Cardiac fibroblast (primary cell): ENCODE results near the gene ATXN2.

ENCODE experiments used
- DNase-seq, 2 donors: peaks; one replicate each; pipeline versions ENCODE4 v3.0.0 to v3.0.0-alpha.2; 2010; ENCODE audit warnings: low read depth in 2 of 2
- H3K4me3 ChIP-seq, 2 donors: replicated peaks in 1 of 2; 1 replicate in 1 of 2; 2 replicates in 1 of 2; pipeline ENCODE4 v1.5.1; 2011; ENCODE audit warnings: low read depth in 2 of 2, low read length in 2 of 2, mild to moderate bottlenecking in 2 of 2, moderate library complexity in 1 of 2
- CTCF ChIP-seq: IDR thresholded peaks from one replicate; pipeline ENCODE4 v1.5.1; 2011; ENCODE audit warnings: low read depth, mild to moderate bottlenecking, low read length, inconsistent platforms

Gene ATXN2

GRCh38 chr12:111436811-111437210 lies 162.3 kb downstream of the ATXN2 start:
- no peak overlapping the region for H3K4me3 ChIP-seq
- TF ChIP-seq CTCF: no peak
- DNase-seq: no peak

- no peak overlapping the region for H3K4me3 ChIP-seq
- no peak for DNase-seq
- no peak for TF ChIP-seq CTCF
Measured at GRCh38 chr12:111436266-111436665, 162.8 kb downstream of the ATXN2 start.

- no peak for DNase-seq
- H3K4me3 ChIP-seq: no peak overlapping the region
- no peak for TF ChIP-seq CTCF
Measured at GRCh38 chr12:111435661-111436201, 163.4 kb downstream of the ATXN2 start.

GRCh38 chr12:111434680-111435338 lies 164.3 kb downstream of the ATXN2 start:
- peak overlapping the region in 1 of 2 donors; percentile 10 for H3K4me3 ChIP-seq
- TF ChIP-seq CTCF: no peak
- peak; percentile 73 to 74 for DNase-seq

GRCh38 chr12:111434049-111434448 lies 165.1 kb downstream of the ATXN2 start:
- H3K4me3 ChIP-seq: no peak overlapping the region
- TF ChIP-seq CTCF: no peak
- DNase-seq: no peak

- no peak for TF ChIP-seq CTCF
- DNase-seq: no peak
- H3K4me3 ChIP-seq: no peak overlapping the region
Measured at GRCh38 chr12:111431772-111432171, 167.3 kb downstream of the ATXN2 start.
